Measurements from ENCODE around the gene OXNAD1.

Gene OXNAD1

GRCh38 chr3:16233806-16234205 lies 31.2 kb upstream of the OXNAD1 start:
- H3K36me3 ChIP-seq (replicated peaks; ENCODE audit: insufficient read depth, low read length): no peaks in the 10 kb centered on the region
- no peak overlapping the region for H2AFZ ChIP-seq (ENCODE audit: low read length)
- H4K20me1 ChIP-seq (ENCODE audit: insufficient read depth, low read length): no peaks in the 10 kb centered on the region
- H3K4me1 ChIP-seq (ENCODE audit: low read length): no peaks in the 10 kb centered on the region
- H3K9me2 ChIP-seq (replicated peaks; ENCODE audit: insufficient read depth, low read length): no peaks in the 10 kb centered on the region
- H3K27me3 ChIP-seq (replicated peaks; ENCODE audit: insufficient read depth, low read length): no peaks in the 10 kb centered on the region
- no peaks in the 10 kb centered on the region for H3K9me3 ChIP-seq (replicated peaks; ENCODE audit: insufficient read depth, low read length)
- H3K4me3 ChIP-seq (ENCODE audit: low read length): no peak overlapping the region
- H3K9ac ChIP-seq (ENCODE audit: low read length): no peak overlapping the region
- no peak for DNase-seq
- TF ChIP-seq EZH2 (optimal IDR thresholded peaks at IDR 0.05; ENCODE audit: low read depth, low read length) (no peak), CTCF (IDR thresholded peaks at IDR 0.05; ENCODE audit: low read length) (no peak), EZH2phosphoT487 (IDR thresholded peaks at IDR 0.05; ENCODE audit: low read length) (no peak)
- H3F3A ChIP-seq (ENCODE audit: insufficient read depth, low read length): no peaks in the 10 kb centered on the region
- no peak overlapping the region for H3K4me2 ChIP-seq (ENCODE audit: low read depth, low read length)
- H3K79me2 ChIP-seq (ENCODE audit: low read length): no peaks in the 10 kb centered on the region
- H3K27ac ChIP-seq (ENCODE audit: low read length): no peak overlapping the region

- H4K20me1 ChIP-seq (ENCODE audit: insufficient read depth, low read length): no peaks in the 10 kb centered on the region
- no peak overlapping the region for H3K4me3 ChIP-seq (ENCODE audit: low read length)
- H2AFZ ChIP-seq (ENCODE audit: low read length): no peak overlapping the region
- H3K27ac ChIP-seq (ENCODE audit: low read length): no peak overlapping the region
- H3F3A ChIP-seq (ENCODE audit: insufficient read depth, low read length): no peaks in the 10 kb centered on the region
- H3K36me3 ChIP-seq (replicated peaks; ENCODE audit: insufficient read depth, low read length): no peaks in the 10 kb centered on the region
- H3K4me1 ChIP-seq (ENCODE audit: low read length): no peaks in the 10 kb centered on the region
- no peak overlapping the region for H3K9ac ChIP-seq (ENCODE audit: low read length)
- no peaks in the 10 kb centered on the region for H3K79me2 ChIP-seq (ENCODE audit: low read length)
- H3K27me3 ChIP-seq (replicated peaks; ENCODE audit: insufficient read depth, low read length): no peaks in the 10 kb centered on the region
- DNase-seq: no peak
- H3K9me2 ChIP-seq (replicated peaks; ENCODE audit: insufficient read depth, low read length): no peaks in the 10 kb centered on the region
- H3K4me2 ChIP-seq (ENCODE audit: low read depth, low read length): no peak overlapping the region
- H3K9me3 ChIP-seq (replicated peaks; ENCODE audit: insufficient read depth, low read length): no peaks in the 10 kb centered on the region
- no peak for TF ChIP-seq CTCF (IDR thresholded peaks at IDR 0.05; ENCODE audit: low read length)
Observed at GRCh38 chr3:16234281-16234680, 30.7 kb upstream of the OXNAD1 start.

- Histone ChIP-seq H3K4me2 (ENCODE audit: low read depth, low read length) (no peak overlapping the region), H3K36me3 (replicated peaks; ENCODE audit: insufficient read depth, low read length) (no peaks in the 10 kb centered on the region), H3K9me2 (replicated peaks; ENCODE audit: insufficient read depth, low read length) (no peaks in the 10 kb centered on the region), H3K4me3 (ENCODE audit: low read length) (no peak overlapping the region), H3K79me2 (ENCODE audit: low read length) (no peaks in the 10 kb centered on the region), H3K27me3 (replicated peaks; ENCODE audit: insufficient read depth, low read length) (no peaks in the 10 kb centered on the region), H3K27ac (ENCODE audit: low read length) (no peak overlapping the region), H3K4me1 (ENCODE audit: low read length) (no peaks in the 10 kb centered on the region), H3F3A (ENCODE audit: insufficient read depth, low read length) (no peaks in the 10 kb centered on the region), H3K9ac (ENCODE audit: low read length) (no peak overlapping the region), H3K9me3 (replicated peaks; ENCODE audit: insufficient read depth, low read length) (no peaks in the 10 kb centered on the region), H2AFZ (ENCODE audit: low read length) (no peak overlapping the region), H4K20me1 (ENCODE audit: insufficient read depth, low read length) (no peaks in the 10 kb centered on the region)
- no peak for TF ChIP-seq EZH2 (optimal IDR thresholded peaks at IDR 0.05; ENCODE audit: low read depth, low read length)
- no peak for TF ChIP-seq EZH2phosphoT487 (IDR thresholded peaks at IDR 0.05; ENCODE audit: low read length)
- TF ChIP-seq CTCF (IDR thresholded peaks at IDR 0.05; ENCODE audit: low read length): no peak
- DNase-seq: no peak
Observed at GRCh38 chr3:16236030-16236639, 28.9 kb upstream of the OXNAD1 start.

Data from MM.1S (cell line).